HG03108 (cell line): ENCODE results near the gene CSPG5.

Experiments
- ATAC-seq: cut with Tn5 transposase; IDR thresholded peaks from one replicate; pipeline ENCODE4 v1.9.1; 2021; ENCODE audit warnings: moderate library complexity; ENCODE audit not compliant: unreplicated experiment

Gene CSPG5

GRCh38 chr3:47578691-47579632 lies at the start of gene CSPG5:
Gene CSPG5, minus strand, starts transcription at chr3:47578865. Its CDS starts 172 bp downstream, at chr3:47578693.
- no peak for ATAC-seq

GRCh38 chr3:47628426-47628825 lies 49.8 kb upstream of the CSPG5 start:
- ATAC-seq, result no peak

GRCh38 chr3:47622671-47623461 lies 44.2 kb upstream of the CSPG5 start:
- no peak for ATAC-seq

GRCh38 chr3:47617086-47618010 lies 38.7 kb upstream of the CSPG5 start:
- no peak for ATAC-seq

- no peak for ATAC-seq
Observed at GRCh38 chr3:47614788-47615187, 36.1 kb upstream of the CSPG5 start.

- no peak for ATAC-seq
Observed at GRCh38 chr3:47613722-47614121, 35.1 kb upstream of the CSPG5 start.

GRCh38 chr3:47612879-47613278 lies 34.2 kb upstream of the CSPG5 start:
- no peak for ATAC-seq

- ATAC-seq, result no peak
Observed at GRCh38 chr3:47612178-47612577, 33.5 kb upstream of the CSPG5 start.

GRCh38 chr3:47611576-47611975 lies 32.9 kb upstream of the CSPG5 start:
- ATAC-seq, result no peak

GRCh38 chr3:47610583-47610982 lies 31.9 kb upstream of the CSPG5 start:
- no peak for ATAC-seq

GRCh38 chr3:47607335-47607734 lies 28.7 kb upstream of the CSPG5 start:
- no peak for ATAC-seq

GRCh38 chr3:47606165-47606564 lies 27.5 kb upstream of the CSPG5 start:
- no peak for ATAC-seq

- ATAC-seq, result no peak
Observed at GRCh38 chr3:47605652-47606051, 27.0 kb upstream of the CSPG5 start.

GRCh38 chr3:47604145-47604544 lies 25.5 kb upstream of the CSPG5 start:
- no peak for ATAC-seq

- no peak for ATAC-seq
Observed at GRCh38 chr3:47603332-47603731, 24.7 kb upstream of the CSPG5 start.

GRCh38 chr3:47601281-47601680 lies 22.6 kb upstream of the CSPG5 start:
- no peak for ATAC-seq

- ATAC-seq, result no peak
Observed at GRCh38 chr3:47594792-47595191, 16.1 kb upstream of the CSPG5 start.

- no peak for ATAC-seq
Observed at GRCh38 chr3:47592066-47592795, 13.6 kb upstream of the CSPG5 start.

GRCh38 chr3:47590216-47590615 lies 11.6 kb upstream of the CSPG5 start:
- no peak for ATAC-seq

GRCh38 chr3:47588587-47588986 lies 9.9 kb upstream of the CSPG5 start:
- ATAC-seq, result no peak
